CD8-positive, alpha-beta memory T cell (primary cell): ENCODE data around the gene SREK1IP1. TPM values are rescaled to one million over a fixed set of nuclear protein-coding genes. Genes with fewer than 3 reads are reported as not detected.

ENCODE experiments used
- CTCF ChIA-PET: fragments of 350-600 bp; sonication (Branson Sonifier 250); formaldehyde crosslinking; loops from one replicate; lab custom pipeline; 2021; ENCODE audit warnings: antibody characterized with exemption; lab: Charles Lee
- POLR2A ChIA-PET: fragments of 350-600 bp; sonication (Branson Sonifier 250); formaldehyde crosslinking; loops from one replicate; lab custom pipeline; 2021; ENCODE audit warnings: antibody characterized with exemption; lab: Charles Lee
- DNase-seq, 5 donors: peaks; one replicate each; pipeline versions ENCODE4 v3.0.0 to v3.0.0-alpha.2; 2020 to 2022; ENCODE audit warnings: mixed read lengths in 1 of 5
- H3K27ac ChIP-seq: one replicate; pipeline ENCODE4 v1.7.0; 2013; ENCODE audit warnings: low read depth, mild to moderate bottlenecking, low read length, moderate library complexity
- H3K27me3 ChIP-seq: 2 replicates; pipeline ENCODE4 v1.7.0; 2013; ENCODE audit warnings: low read length, mild to moderate bottlenecking; ENCODE audit not compliant: insufficient read depth, poor library complexity, severe bottlenecking
- H3K36me3 ChIP-seq: 2 replicates; pipeline ENCODE4 v1.7.0; 2013; ENCODE audit warnings: mild to moderate bottlenecking, low read length, moderate library complexity; ENCODE audit not compliant: insufficient read depth
- H3K4me1 ChIP-seq: 2 replicates; pipeline ENCODE4 v1.7.0; 2013; ENCODE audit warnings: mild to moderate bottlenecking, low read length, moderate library complexity; ENCODE audit not compliant: insufficient read depth
- H3K4me3 ChIP-seq: 2 replicates; pipeline ENCODE4 v1.7.0; 2013; ENCODE audit warnings: mild to moderate bottlenecking, low read length
- H3K9me3 ChIP-seq: 2 replicates; pipeline ENCODE4 v1.7.0; 2013; ENCODE audit warnings: mild to moderate bottlenecking, low read length
- H3K27ac Mint-ChIP-seq, 8 donors: one replicate each; pipeline ENCODE4 v1.8.0; 2020 to 2021; ENCODE audit warnings: mixed read lengths in 8 of 8, mild to moderate bottlenecking in 6 of 8, inconsistent platforms in 3 of 8, moderate library complexity in 3 of 8
- H3K27me3 Mint-ChIP-seq, 2 donors: one replicate each; pipeline ENCODE4 v1.8.0; 2020 to 2021; ENCODE audit warnings: mixed read lengths in 2 of 2, mild to moderate bottlenecking in 1 of 2, moderate library complexity in 1 of 2
- H3K36me3 Mint-ChIP-seq, 3 donors: one replicate each; pipeline ENCODE4 v1.8.0; 2020 to 2021; ENCODE audit warnings: mixed read lengths in 3 of 3, inconsistent platforms in 1 of 3, mild to moderate bottlenecking in 1 of 3
- H3K4me1 Mint-ChIP-seq, 3 donors: one replicate each; pipeline ENCODE4 v1.8.0; 2020 to 2021; ENCODE audit warnings: mixed read lengths in 3 of 3, inconsistent platforms in 1 of 3, mild to moderate bottlenecking in 1 of 3
- H3K4me3 Mint-ChIP-seq, 7 donors: one replicate each; pipeline ENCODE4 v1.8.0; 2020 to 2021; ENCODE audit warnings: mixed read lengths in 7 of 7, mild to moderate bottlenecking in 6 of 7, moderate library complexity in 4 of 7, inconsistent platforms in 2 of 7
- H3K9me3 Mint-ChIP-seq, 5 donors: one replicate each; pipeline ENCODE4 v1.8.0; 2020 to 2022; ENCODE audit warnings: mixed read lengths in 5 of 5, mild to moderate bottlenecking in 3 of 5, moderate library complexity in 2 of 5, inconsistent platforms in 1 of 5
- polyA plus RNA-seq: library from polyadenylated mRNA; unstranded; fragments of 300-500 nt; fragmentation: Illumina TruSeq; gene quantifications from one replicate; pipeline ENCODE4 v1.2.3, GENCODE V29; 2021
- total RNA-seq, 2 experiments: library from RNA; stranded (reverse); gene quantifications; one replicate each; pipeline ENCODE4 v1.2.3, GENCODE V29; 2021

Gene SREK1IP1
- total and polyA plus RNA-seq, 3 experiments from 2014 or later: 27.3 to 28.2 (median 27.7) TPM

GRCh38 chr5:64678374-64678773 lies 90.1 kb downstream of the SREK1IP1 start:
- no peak overlapping the region for H3K4me3 ChIP-seq
- no peaks in the 10 kb centered on the region for H3K36me3 Mint-ChIP-seq
- CTCF ChIA-PET: no interaction called here
- H3K27me3 ChIP-seq: no peaks in the 10 kb centered on the region
- no peaks in the 10 kb centered on the region for H3K9me3 ChIP-seq
- no peaks in the 10 kb centered on the region for H3K4me1 ChIP-seq
- H3K27ac Mint-ChIP-seq: no peak overlapping the region
- POLR2A ChIA-PET: no interaction called here
- H3K4me3 Mint-ChIP-seq: no peak overlapping the region
- peaks cover 0 to 2% (median 0%) of the 10 kb centered on the region in 5 donors for H3K9me3 Mint-ChIP-seq
- no peaks in the 10 kb centered on the region for H3K4me1 Mint-ChIP-seq
- H3K27me3 Mint-ChIP-seq: peaks cover 8 to 24% of the 10 kb centered on the region in 2 donors
- H3K36me3 ChIP-seq: no peaks in the 10 kb centered on the region
- DNase-seq: no peak
- H3K27ac ChIP-seq: no peak overlapping the region

- H3K27me3 ChIP-seq: no peaks in the 10 kb centered on the region
- Mint-ChIP-seq H3K9me3 (peaks cover 0 to 2% (median 0%) of the 10 kb centered on the region in 5 donors), H3K4me3 (no peak overlapping the region), H3K36me3 (peaks cover 0 to 5% (median 4%) of the 10 kb centered on the region in 3 donors), H3K27me3 (peaks cover 1 to 13% of the 10 kb centered on the region in 2 donors), H3K4me1 (no peaks in the 10 kb centered on the region), H3K27ac (no peak overlapping the region)
- no peaks in the 10 kb centered on the region for H3K9me3 ChIP-seq
- no peak overlapping the region for H3K4me3 ChIP-seq
- no peak for DNase-seq
- no peak overlapping the region for H3K27ac ChIP-seq
- no peaks in the 10 kb centered on the region for H3K4me1 ChIP-seq
- ChIA-PET CTCF (no interaction called here), POLR2A (no interaction called here)
- H3K36me3 ChIP-seq: no peaks in the 10 kb centered on the region
These were observed 96.8 kb downstream of the SREK1IP1 start for GRCh38 chr5:64671678-64672077.

- Histone ChIP-seq H3K4me1 (no peaks in the 10 kb centered on the region), H3K27ac (no peak overlapping the region), H3K9me3 (no peaks in the 10 kb centered on the region), H3K36me3 (no peaks in the 10 kb centered on the region), H3K4me3 (no peak overlapping the region), H3K27me3 (no peaks in the 10 kb centered on the region)
- no peaks in the 10 kb centered on the region for H3K4me1 Mint-ChIP-seq
- H3K9me3 Mint-ChIP-seq: peaks cover 0 to 2% (median 0%) of the 10 kb centered on the region in 5 donors
- ChIA-PET CTCF (no interaction called here), POLR2A (no interaction called here)
- H3K4me3 Mint-ChIP-seq: no peak overlapping the region
- peaks cover 0 to 5% (median 4%) of the 10 kb centered on the region in 3 donors for H3K36me3 Mint-ChIP-seq
- no peak for DNase-seq
- H3K27me3 Mint-ChIP-seq: peaks cover 1 to 16% of the 10 kb centered on the region in 2 donors
- H3K27ac Mint-ChIP-seq: no peak overlapping the region
These were observed 98.2 kb downstream of the SREK1IP1 start for GRCh38 chr5:64670277-64670676.

Other genes with a start within 250 kb of the SREK1IP1 start
- gene SHISAL2B, start 78.2 kb downstream of the SREK1IP1 start, total RNA-seq: not detected
- gene SHISAL2B, start 78.2 kb downstream of the SREK1IP1 start, polyA plus RNA-seq: not detected
- 10 to 100 TPM; 36.3 to 38.0 TPM for gene CWC27, start 239 bp upstream of the SREK1IP1 start, total RNA-seq
- 32.8 TPM for gene CWC27, start 239 bp upstream of the SREK1IP1 start, polyA plus RNA-seq